GM12865 (cell line): ENCODE results near the gene ZYG11B.
"Not testable (repeated sequence)": the region's sequence is repeated elsewhere in the genome, so short reads cannot be mapped to it uniquely, and the experiment has no call there.

Experiments
- DNase-seq: peaks from one replicate; pipeline ENCODE4 v3.0.0; 2010; ENCODE audit warnings: low read depth
- H3K4me3 ChIP-seq: 2 replicates; pipeline ENCODE4 v1.5.1; 2011; ENCODE audit warnings: mild to moderate bottlenecking, low read depth, low read length, control low read depth
- TF ChIP-seq, protein P1 (sequence below): IDR thresholded peaks from 2 replicates; pipeline ENCODE4 v1.5.1; 2011; ENCODE audit warnings: low read length, control low read depth, low read depth, inconsistent platforms; ENCODE audit not compliant: insufficient read depth; ENCODE audit errors: missing control alignments

ZYG11B gene

DNA sequence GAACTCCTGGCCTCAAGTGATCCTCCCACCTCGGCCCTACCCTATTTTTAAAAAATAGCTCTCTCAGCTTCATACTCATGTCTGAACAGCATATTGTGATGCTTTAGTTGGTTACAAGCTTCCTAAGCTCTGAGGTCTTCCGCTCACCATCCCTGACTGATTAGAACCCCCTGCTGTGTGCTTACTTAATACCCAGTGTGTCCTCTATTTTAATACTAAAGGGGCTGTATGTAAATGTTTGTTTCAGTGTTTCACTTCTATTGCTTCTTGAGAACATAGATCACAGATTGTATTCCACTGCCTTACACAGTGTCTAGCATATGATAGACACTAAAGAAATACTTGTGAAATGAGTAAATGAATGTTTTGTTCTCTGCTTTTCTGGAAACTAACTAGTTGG, 29.8 kb downstream of the ZYG11B start:
- TF ChIP-seq, protein P1, sequence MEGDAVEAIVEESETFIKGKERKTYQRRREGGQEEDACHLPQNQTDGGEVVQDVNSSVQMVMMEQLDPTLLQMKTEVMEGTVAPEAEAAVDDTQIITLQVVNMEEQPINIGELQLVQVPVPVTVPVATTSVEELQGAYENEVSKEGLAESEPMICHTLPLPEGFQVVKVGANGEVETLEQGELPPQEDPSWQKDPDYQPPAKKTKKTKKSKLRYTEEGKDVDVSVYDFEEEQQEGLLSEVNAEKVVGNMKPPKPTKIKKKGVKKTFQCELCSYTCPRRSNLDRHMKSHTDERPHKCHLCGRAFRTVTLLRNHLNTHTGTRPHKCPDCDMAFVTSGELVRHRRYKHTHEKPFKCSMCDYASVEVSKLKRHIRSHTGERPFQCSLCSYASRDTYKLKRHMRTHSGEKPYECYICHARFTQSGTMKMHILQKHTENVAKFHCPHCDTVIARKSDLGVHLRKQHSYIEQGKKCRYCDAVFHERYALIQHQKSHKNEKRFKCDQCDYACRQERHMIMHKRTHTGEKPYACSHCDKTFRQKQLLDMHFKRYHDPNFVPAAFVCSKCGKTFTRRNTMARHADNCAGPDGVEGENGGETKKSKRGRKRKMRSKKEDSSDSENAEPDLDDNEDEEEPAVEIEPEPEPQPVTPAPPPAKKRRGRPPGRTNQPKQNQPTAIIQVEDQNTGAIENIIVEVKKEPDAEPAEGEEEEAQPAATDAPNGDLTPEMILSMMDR = no peak
- no peak for DNase-seq

DNA sequence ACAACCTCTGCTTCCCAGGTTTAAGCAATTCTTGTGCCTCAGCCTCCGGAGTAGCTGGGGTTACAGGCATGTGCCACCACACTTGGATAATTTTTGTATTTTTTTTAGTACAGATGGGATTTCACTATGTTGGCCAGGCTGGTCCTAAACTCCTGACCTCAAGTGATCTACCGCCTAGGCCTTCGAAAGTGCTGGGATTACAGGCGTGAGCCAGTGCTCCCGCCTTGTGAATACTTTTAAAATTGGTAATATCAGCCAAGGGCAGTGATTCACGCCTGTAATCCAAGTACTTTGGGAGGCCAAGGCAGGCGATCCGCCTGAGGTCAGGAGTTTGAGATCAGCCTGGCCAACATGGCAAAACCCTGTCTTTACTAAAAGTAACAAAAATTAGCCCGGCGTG, 33.7 kb downstream of the ZYG11B start:
- no peak overlapping the region for H3K4me3 ChIP-seq
- TF ChIP-seq, protein P1 = no peak
- no peak for DNase-seq

More for the DNA sequence above, 29.8 kb downstream of the ZYG11B start:
- H3K4me3 ChIP-seq = no peak overlapping the region

DNA sequence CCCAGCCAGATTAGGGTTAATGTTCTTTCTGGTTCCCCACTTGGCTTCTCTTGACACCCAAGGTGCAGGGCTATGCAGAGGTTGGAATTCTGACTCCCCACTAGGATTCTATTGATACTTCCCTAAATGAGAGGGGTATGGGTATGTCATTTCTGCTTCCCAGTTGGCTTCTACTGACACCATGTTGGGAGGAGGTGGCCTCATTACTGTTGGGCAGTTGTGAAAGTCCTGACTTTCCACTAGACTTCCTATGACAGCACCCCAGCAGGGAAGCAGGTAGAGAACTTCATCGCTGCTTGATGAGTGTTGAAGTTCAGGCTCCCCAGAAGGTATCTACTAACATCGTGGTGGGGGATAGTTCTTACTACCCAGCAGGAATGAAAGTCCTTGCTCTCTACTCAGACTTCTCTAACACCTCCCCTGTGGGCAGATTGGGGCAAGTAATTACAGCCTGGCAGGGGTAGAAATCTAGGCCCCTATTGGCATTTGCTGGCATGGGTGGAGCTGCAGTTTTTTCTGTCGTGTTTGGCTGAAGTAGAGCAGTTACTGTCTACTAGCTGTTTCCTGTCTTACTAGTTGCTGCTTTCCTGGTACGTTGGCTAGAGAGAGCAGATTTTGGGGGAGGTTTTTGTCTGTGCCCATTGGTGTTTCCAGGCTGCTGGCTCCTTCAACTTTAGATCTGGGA, 41.5 kb downstream of the ZYG11B start:
- TF ChIP-seq, protein P1 = no peak
- DNase-seq = no peak
- no peak overlapping the region for H3K4me3 ChIP-seq

DNA sequence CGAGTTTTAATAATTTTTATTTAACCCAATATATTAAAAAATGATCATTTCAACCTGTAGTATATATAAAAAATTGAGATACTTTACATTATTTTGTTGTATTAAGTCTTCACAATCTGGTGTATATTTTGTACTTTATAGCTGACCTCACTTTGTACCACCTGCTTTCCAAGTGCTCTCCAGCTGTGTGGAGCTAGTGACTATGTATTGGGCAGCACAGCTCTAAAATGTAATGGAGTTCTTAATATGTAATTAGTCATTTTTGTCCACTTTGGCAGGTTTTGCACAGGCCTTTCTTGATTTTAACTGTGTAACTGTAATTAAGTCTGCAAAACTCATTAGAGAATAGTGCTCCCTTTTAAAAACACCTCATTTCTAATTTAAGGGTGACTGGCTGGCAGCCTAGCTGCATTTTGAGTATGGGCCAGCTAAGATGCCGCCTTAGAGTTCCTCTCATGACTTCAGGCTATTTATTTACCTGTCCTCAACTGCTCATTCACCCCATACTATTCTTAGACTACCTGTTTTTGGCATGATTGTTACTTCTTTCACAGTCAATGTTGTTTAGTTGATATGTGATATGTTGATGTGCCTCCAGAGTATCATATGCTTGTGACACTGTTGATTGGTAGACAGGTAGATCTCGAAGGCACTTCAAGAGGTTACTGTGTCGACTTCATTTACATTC, 43.2 kb downstream of the ZYG11B start:
- TF ChIP-seq, protein P1 = no peak
- DNase-seq = no peak
- H3K4me3 ChIP-seq = no peak overlapping the region

DNA sequence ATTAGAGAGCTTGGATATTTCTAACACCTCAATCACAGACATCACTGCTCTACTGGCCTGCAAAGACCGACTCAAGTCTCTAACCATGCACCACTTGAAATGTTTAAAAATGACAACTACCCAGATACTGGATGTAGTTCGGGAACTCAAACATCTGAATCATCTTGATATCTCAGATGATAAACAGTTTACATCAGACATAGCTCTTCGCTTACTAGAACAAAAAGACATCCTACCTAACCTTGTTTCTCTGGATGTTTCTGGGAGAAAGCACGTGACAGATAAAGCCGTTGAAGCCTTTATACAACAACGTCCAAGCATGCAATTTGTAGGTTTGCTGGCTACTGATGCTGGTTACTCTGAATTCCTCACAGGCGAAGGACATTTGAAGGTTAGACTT, 45.1 kb downstream of the ZYG11B start:
- TF ChIP-seq, protein P1 = no peak
- H3K4me3 ChIP-seq = no peak overlapping the region
- no peak for DNase-seq

DNA sequence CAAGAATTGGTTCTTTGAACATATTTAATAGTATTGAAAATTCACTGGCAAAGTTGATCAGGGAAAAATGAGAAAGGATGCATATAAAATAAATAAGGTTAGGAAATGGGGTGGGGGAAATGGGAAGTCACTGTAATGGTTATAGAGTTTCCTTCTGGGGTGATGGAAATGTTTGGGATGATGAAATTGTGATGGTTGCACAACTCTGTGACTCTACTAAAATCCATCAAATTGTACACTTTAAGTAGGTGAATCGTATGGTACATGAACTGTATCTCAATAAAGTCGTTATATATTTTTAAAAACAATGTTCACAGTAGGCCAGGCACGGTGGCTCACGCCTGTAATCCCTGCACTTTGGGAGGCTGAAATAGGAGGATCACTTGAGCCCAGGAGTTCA, 59.9 kb downstream of the ZYG11B start:
- TF ChIP-seq, protein P1 = no peak
- H3K4me3 ChIP-seq = no peak overlapping the region
- DNase-seq = no peak

DNA sequence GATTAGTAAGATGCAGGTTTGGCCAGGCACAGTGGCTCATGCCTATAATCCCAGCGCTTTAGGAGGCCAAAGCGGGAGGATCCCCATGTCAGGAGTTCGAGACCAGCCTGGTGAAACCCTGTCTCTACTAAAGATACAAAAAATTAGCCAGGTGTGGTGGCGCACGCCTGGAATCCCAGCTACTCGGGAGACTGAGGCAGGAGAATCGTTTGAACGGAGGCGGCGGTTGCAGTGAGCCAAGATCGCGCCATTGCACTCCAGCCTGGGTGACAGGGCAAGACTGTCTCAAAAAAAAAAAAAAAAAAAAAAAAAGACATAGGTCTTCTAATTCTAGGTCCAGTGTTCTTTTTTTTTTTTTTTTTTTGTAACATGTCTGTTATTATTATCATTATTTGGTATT, 64.2 kb downstream of the ZYG11B start:
- not testable (repeated sequence) for DNase-seq, H3K4me3 ChIP-seq
